SIG-M5 treated with dmso at 0.1 percent for 504 hours (cell line): ENCODE measurements around the gene CDC6.
A peak's percentile ranks its signal among the peaks of the same experiment; 100 is the strongest.

Experiments
- DNase-seq: peaks from one replicate; lab custom pipeline; 2025; ENCODE audit not compliant: unreplicated experiment; lab: John Stamatoyannopoulos, UW

The CDC6 gene

GRCh38 chr17:40310882-40311391, 23.3 kb downstream of the CDC6 start:
- no peak for DNase-seq

DNA sequence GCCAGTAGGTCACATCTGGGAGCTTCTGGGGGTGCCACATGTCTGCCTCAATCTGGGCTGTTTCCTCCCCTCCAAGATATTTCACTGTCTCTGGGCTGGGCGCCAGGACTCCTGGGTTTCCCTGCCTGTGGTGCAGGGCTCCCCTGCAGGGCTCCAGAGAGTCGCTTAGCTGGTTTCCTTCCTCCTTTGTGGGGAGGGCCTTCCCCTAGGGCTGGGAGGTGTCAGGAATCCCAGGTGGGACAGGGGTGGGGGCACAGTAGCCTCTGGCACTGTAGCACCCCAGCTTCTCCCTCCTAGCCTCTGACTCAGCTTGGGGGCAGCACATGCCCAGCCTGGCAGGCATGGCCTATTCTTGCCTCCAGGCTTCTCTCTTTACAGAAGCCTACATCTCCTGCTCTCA, 23.9 kb downstream of the CDC6 start:
- no peak for DNase-seq

GRCh38 chr17:40312131-40312731, 24.6 kb downstream of the CDC6 start:
- DNase-seq, result no peak

GRCh38 chr17:40312893-40313667, 25.4 kb downstream of the CDC6 start:
- DNase-seq, result no peak

GRCh38 chr17:40313668-40314583, 26.2 kb downstream of the CDC6 start:
- DNase-seq, result no peak

GRCh38 chr17:40314584-40314956, 26.9 kb downstream of the CDC6 start:
- peak; percentile 50 for DNase-seq

DNA sequence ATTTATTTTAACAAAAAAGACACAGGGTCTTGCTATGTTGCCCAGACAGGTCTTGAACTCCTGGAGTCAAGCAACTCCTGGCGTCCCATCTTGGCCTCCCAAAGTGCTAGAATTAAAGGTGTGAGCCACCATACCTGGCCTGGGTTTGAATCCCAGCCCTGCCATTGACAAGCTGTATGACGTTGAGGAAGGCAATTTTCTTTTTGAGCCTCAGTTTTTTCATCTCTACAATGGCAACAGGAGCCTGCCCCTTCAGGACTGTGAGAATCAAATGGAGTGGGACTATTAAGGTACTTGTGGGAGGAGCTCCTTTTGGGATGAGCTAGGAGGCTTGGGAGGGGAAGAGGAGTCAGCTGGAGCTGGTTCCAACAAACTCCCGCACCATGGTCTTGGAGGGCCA, 27.5 kb downstream of the CDC6 start:
- no peak for DNase-seq

- DNase-seq, result peak; percentile 28
Measured at GRCh38 chr17:40315678-40316570, 28.2 kb downstream of the CDC6 start.

- no peak for DNase-seq
Measured at GRCh38 chr17:40316571-40317344, 29.1 kb downstream of the CDC6 start.

DNA sequence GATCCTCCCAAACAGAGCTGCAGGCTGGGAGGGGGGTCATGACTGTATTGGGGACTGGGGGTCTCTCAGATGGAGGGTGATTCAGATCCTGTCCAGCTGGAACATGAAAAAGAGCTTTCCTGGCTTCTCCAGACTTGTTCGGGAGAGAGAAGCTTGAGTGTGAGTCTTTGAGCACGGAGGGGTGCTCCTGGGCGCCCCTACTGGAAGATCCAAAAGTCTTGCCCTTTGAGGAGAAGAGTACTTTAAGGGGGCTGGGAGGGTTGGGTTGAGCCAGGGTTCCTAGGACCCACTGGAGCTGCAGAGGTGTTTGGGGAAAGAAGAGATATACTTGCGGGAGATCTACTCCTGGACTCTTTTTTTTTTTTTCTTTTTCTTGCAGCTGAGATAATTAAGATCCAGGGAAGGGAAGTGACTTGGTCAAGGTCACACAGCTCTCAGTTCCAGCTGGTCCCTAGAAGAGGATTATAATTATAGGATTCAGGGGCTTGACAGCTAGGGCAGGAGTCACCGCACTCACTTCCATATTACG, 29.7 kb downstream of the CDC6 start:
- peak; percentile 59 for DNase-seq

DNA sequence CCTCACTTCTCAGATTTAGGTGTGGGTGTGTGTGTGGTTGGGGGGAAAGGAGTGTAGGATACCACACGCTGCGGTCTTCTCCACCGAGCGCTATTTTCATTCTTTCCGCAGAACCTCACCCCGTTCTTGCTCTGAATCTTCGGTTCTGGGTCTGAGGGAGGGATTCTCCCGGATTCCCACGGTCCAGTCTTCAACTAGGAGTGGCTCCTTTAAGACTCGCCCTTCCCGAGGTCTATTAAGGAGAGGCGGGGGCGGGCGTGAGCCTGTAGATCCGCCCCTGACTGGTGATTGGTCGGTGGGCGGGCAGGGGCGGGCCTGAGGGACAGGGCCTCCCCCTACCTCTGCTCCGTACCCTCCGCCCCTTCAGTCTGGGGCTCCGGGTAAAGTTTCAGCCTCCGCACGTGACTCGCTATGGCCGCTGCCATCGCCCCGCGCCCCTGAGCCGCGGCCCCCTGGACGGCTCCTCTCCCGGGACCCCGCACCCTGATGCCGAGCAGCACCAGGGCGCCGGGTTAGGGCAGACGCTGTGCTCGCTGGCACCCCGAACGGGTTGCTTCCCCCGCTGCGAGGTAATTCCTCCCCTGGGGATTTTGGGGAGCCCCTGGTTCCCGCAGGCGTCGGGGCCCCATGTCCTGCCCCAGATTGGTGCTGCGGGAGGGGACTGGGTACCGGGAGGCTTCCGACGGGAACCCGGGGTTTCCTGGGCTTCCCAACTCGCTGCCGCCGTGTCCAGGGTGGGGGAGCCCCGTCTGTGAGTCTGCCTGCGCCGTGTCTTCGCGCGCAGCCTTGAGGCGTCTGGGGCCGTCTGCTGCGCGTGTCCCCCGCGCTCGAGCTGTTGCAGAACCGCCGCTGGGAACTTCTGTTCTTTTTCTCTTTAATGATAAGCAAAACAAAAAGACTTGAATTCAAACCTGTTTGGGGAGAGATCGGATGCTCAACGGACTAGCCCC, 30.5 kb downstream of the CDC6 start:
- peak; percentile 96 for DNase-seq

GRCh38 chr17:40318830-40319391, 31.2 kb downstream of the CDC6 start:
- peak; percentile 48 for DNase-seq

DNA sequence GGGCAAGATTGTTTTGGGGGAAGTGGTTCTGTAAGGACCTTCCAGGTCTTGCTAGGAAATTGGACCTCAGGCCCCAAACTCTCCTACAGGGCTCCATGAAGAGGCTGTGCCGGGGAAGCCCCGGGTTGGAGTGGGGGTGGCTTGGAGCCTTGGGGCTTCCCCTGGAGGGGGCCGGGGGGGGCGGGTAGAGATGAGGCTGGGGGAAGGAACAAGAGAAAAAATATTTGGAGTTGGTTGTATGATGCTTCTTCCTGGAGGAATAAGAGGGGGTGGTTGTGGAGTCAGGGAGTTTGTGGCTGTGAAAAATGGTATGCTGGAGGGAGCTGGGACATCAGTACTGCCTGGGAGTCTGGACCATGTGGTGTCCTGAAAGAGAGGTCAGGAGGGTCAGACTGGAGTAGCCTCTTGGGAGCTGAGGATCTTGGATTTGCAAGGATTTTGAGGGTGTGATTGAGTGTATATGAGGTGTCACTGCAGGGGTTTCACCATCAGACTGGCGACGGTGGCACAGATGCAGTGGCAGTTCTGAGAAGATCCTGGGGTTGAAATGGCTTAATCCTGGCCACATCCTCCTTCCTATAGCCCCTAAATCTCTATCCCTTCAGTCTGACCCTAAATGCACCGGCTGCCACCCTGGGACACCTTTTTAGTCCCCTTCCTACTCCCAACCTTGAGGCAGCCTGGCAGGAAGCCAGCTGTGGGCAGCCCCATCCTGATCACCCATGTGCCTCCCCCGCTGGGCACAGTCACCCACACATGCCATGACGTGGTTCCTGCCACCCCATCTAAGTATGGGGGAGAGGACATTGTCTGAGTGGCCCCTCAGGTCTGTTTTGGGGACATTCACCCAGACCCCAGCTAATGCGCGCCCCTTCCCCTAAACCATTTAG, 32.2 kb downstream of the CDC6 start:
- peak; percentile 61 for DNase-seq

- peak; percentile 62 for DNase-seq
Measured at GRCh38 chr17:40320756-40321523, 33.3 kb downstream of the CDC6 start.

DNA sequence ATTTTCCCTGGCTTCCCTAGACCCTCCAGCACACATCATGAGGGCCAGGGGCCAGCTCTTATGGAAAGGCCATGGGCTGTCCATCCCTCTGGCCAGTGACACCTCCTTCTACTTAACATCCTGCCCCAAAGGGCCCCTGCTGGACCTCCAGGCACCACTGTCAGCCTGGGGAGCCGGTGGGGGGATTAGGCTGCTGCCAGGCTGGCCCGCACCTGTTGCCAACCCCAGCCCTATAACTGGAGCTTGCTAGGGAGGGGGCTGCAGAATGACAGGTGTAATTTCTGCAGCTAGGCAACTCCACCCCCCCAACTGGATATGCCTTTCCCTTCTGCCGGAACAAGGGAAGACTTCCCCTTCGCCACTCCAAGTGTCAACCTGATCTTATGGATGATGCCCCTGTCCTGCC, 33.8 kb downstream of the CDC6 start:
- DNase-seq, result peak; percentile 65

- peak; percentile 65 for DNase-seq
Measured at GRCh38 chr17:40321961-40322357, 34.3 kb downstream of the CDC6 start.
